GM23338 (cell line): Measurements from ENCODE around the gene AGAP1. TPM values are rescaled to one million over a fixed set of nuclear protein-coding genes. Genes with fewer than 3 reads are reported as not detected.

Source experiments
- ATAC-seq: fragments of 200-7000 bp; cut with Tn5 transposase; 3 replicates; pipeline ENCODE4 v1.9.1; 2020
- DNase-seq: peaks from one replicate; pipeline ENCODE4 v3.0.0-alpha.2; 2015; ENCODE audit warnings: low spot score
- H2AFZ ChIP-seq: fragments of 200-600 bp; sonication (generic); 2 replicates; pipeline ENCODE4 v1.8.0; 2016; ENCODE audit warnings: antibody characterized with exemption, mild to moderate bottlenecking, moderate library complexity
- H3F3A ChIP-seq: fragments of 200-600 bp; sonication (generic); replicated peaks from 2 replicates; pipeline ENCODE4 v1.8.0; 2017; ENCODE audit warnings: antibody characterized with exemption, mixed run types, low read depth
- H3K27ac ChIP-seq: fragments of 200-600 bp; sonication (generic); 2 replicates; pipeline ENCODE4 v1.6.1; 2016; ENCODE audit warnings: low read depth
- H3K27me3 ChIP-seq: fragments of 200-600 bp; sonication (generic); 2 replicates; pipeline ENCODE4 v1.8.0; 2016; ENCODE audit warnings: mild to moderate bottlenecking, mixed run types, moderate library complexity; ENCODE audit not compliant: insufficient read depth
- H3K36me3 ChIP-seq: fragments of 200-600 bp; sonication (generic); 2 replicates; pipeline ENCODE4 v1.8.0; 2016; ENCODE audit warnings: mild to moderate bottlenecking; ENCODE audit not compliant: insufficient read depth
- H3K4me1 ChIP-seq: fragments of 200-600 bp; sonication (generic); 2 replicates; pipeline ENCODE4 v1.8.0; 2016; ENCODE audit warnings: mild to moderate bottlenecking, moderate library complexity; ENCODE audit not compliant: insufficient read depth
- H3K4me2 ChIP-seq: fragments of 200-600 bp; sonication (generic); 2 replicates; pipeline ENCODE4 v1.7.1; 2017; ENCODE audit warnings: mixed run types
- H3K4me3 ChIP-seq: fragments of 200-600 bp; sonication (generic); 2 replicates; pipeline ENCODE4 v1.6.1; 2016; ENCODE audit warnings: mixed run types
- H3K79me2 ChIP-seq: fragments of 200-600 bp; sonication (generic); replicated peaks from 2 replicates; pipeline ENCODE4 v1.8.0; 2017; ENCODE audit warnings: mild to moderate bottlenecking; ENCODE audit not compliant: insufficient read depth
- H3K9me2 ChIP-seq: fragments of 200-600 bp; sonication (generic); 2 replicates; pipeline ENCODE4 v1.8.0; 2017; ENCODE audit not compliant: insufficient read depth
- H4K20me1 ChIP-seq: fragments of 200-600 bp; sonication (generic); replicated peaks from 2 replicates; pipeline ENCODE4 v1.8.0; 2017; ENCODE audit warnings: mild to moderate bottlenecking; ENCODE audit not compliant: insufficient read depth
- H3K27ac Mint-ChIP-seq: 2 replicates; pipeline ENCODE4 v1.8.0; 2020; ENCODE audit warnings: inconsistent platforms, mild to moderate bottlenecking, moderate library complexity, mixed read lengths
- H3K27me3 Mint-ChIP-seq: 3 replicates; pipeline ENCODE4 v1.8.0; 2022; ENCODE audit warnings: low read depth, mild to moderate bottlenecking, moderate library complexity, mixed read lengths, inconsistent platforms; ENCODE audit not compliant: insufficient read depth, poor library complexity
- H3K36me3 Mint-ChIP-seq: 3 replicates; pipeline ENCODE4 v1.8.0; 2021; ENCODE audit warnings: low read depth, mild to moderate bottlenecking, inconsistent platforms, moderate library complexity, mixed read lengths
- H3K4me1 Mint-ChIP-seq: 3 replicates; pipeline ENCODE4 v1.8.0; 2020; ENCODE audit warnings: mild to moderate bottlenecking, inconsistent platforms, mixed read lengths
- H3K4me3 Mint-ChIP-seq: 3 replicates; pipeline ENCODE4 v1.8.0; 2021; ENCODE audit warnings: moderate library complexity, mild to moderate bottlenecking, inconsistent platforms, mixed read lengths
- H3K9me3 Mint-ChIP-seq: 3 replicates; pipeline ENCODE4 v1.8.0; 2020; ENCODE audit warnings: moderate library complexity, mild to moderate bottlenecking, inconsistent platforms, mixed read lengths
- CREB1 ChIP-seq: fragments of 250-450 bp; sonication (Bioruptor Pico); IDR thresholded peaks from 2 replicates; pipeline ENCODE4 v1.5.0; 2020; ENCODE audit warnings: low read depth, mild to moderate bottlenecking, moderate library complexity
- CTCF ChIP-seq, 2 experiments: fragments of 200-600 bp in 1 of 2; sonication (generic) in 1 of 2; conservative IDR thresholded peaks; 2 replicates each; pipeline versions ENCODE4 v1.5.1 to v1.6.1; 2016 to 2017; ENCODE audit warnings: antibody characterized with exemption in 2 of 2, low read depth in 2 of 2, mild to moderate bottlenecking in 2 of 2, moderate library complexity in 1 of 2
- EZH2phosphoT487 ChIP-seq: fragments of 200-600 bp; sonication (generic); IDR thresholded peaks from one replicate; pipeline ENCODE4 v1.8.1; 2018; ENCODE audit warnings: antibody characterized with exemption; ENCODE audit not compliant: unreplicated experiment
- JUNB ChIP-seq: IDR thresholded peaks from one replicate; pipeline ENCODE4 v1.6.1; 2016; ENCODE audit warnings: antibody characterized with exemption; ENCODE audit not compliant: unreplicated experiment
- ZNF462 ChIP-seq: fragments of 250-450 bp; sonication (Bioruptor Pico); IDR thresholded peaks from 2 replicates; pipeline ENCODE4 v1.5.0; 2020; ENCODE audit warnings: mild to moderate bottlenecking, moderate library complexity
- polyA plus RNA-seq: library from polyadenylated mRNA; unstranded; fragments of >200 nt; fragmentation: Nextera tagmentation; extraction: Ambion mirVana; gene quantifications from 2 replicates; pipeline ENCODE4 v1.2.1, GENCODE V29; 2016
- total RNA-seq: library from RNA; depleted of rRNA; stranded (reverse); fragments of >200 nt; shearing (Covaris generic); gene quantifications from 2 replicates; pipeline ENCODE4 v1.2.3, GENCODE V29; 2014

The AGAP1 gene
- total and polyA plus RNA-seq, 2 experiments from 2014 or later: 13.3 to 27.9 TPM

- no peaks in the 10 kb centered on the region for H3K9me2 ChIP-seq
- peaks cover 31% of the 10 kb centered on the region for H3K4me1 Mint-ChIP-seq
- no peak overlapping the region for H3K27ac Mint-ChIP-seq
- no peak overlapping the region for H3K27ac ChIP-seq
- peaks cover 8% of the 10 kb centered on the region for H3K27me3 Mint-ChIP-seq
- H3K36me3 ChIP-seq: no peaks in the 10 kb centered on the region
- no peaks in the 10 kb centered on the region for H3K9me3 Mint-ChIP-seq
- no peak overlapping the region for H3K4me2 ChIP-seq
- no peaks in the 10 kb centered on the region for H3F3A ChIP-seq
- H4K20me1 ChIP-seq: peaks cover 3% of the 10 kb centered on the region
- no peaks in the 10 kb centered on the region for H3K79me2 ChIP-seq
- H3K4me1 ChIP-seq: peaks cover 15% of the 10 kb centered on the region
- H2AFZ ChIP-seq: no peak overlapping the region
- H3K36me3 Mint-ChIP-seq: no peaks in the 10 kb centered on the region; the same call in 2 of the 3 replicates
- no peak for DNase-seq
- H3K27me3 ChIP-seq: no peaks in the 10 kb centered on the region
- no peak for ATAC-seq
- no peak overlapping the region for H3K4me3 Mint-ChIP-seq
- H3K4me3 ChIP-seq: no peak overlapping the region
- TF ChIP-seq JUNB (no peak), EZH2phosphoT487 (no peak), CREB1 (no peak), ZNF462 (CRISPR knock-in tag) (no peak), CTCF (conservative IDR thresholded peaks at IDR 0.05; ENCODE audit: low read depth in 2 of 2) (no peak)
These were observed 353.7 kb downstream of the AGAP1 start for GRCh38 chr2:235847576-235847975.
